Activated naive CD8-positive, alpha-beta T cell treated with anti-CD3 and anti-CD28 coated beads for 36 hours (primary cell): ENCODE results near the gene KANTR. TPM values are rescaled to one million over a fixed set of nuclear protein-coding genes. Genes with fewer than 3 reads are reported as not detected.

Source experiments
- DNase-seq: peaks from one replicate; pipeline ENCODE4 v3.0.0; 2021
- H3K27ac Mint-ChIP-seq: one replicate; pipeline ENCODE4 v1.8.0; 2022; ENCODE audit warnings: mild to moderate bottlenecking, moderate library complexity, mixed read lengths
- H3K27me3 Mint-ChIP-seq: one replicate; pipeline ENCODE4 v1.8.0; 2022; ENCODE audit warnings: mild to moderate bottlenecking, mixed read lengths
- H3K36me3 Mint-ChIP-seq: one replicate; pipeline ENCODE4 v1.8.0; 2021; ENCODE audit warnings: mild to moderate bottlenecking, mixed read lengths
- H3K4me1 Mint-ChIP-seq: one replicate; pipeline ENCODE4 v1.8.0; 2021; ENCODE audit warnings: mixed read lengths
- H3K4me3 Mint-ChIP-seq: one replicate; pipeline ENCODE4 v1.8.0; 2022; ENCODE audit warnings: mild to moderate bottlenecking, moderate library complexity, mixed read lengths
- H3K9me3 Mint-ChIP-seq: one replicate; pipeline ENCODE4 v1.8.0; 2022; ENCODE audit warnings: mixed read lengths
- total RNA-seq, 2 experiments: library from RNA; stranded (reverse); gene quantifications; one replicate each; pipeline ENCODE4 v1.2.3, GENCODE V29; 2021

KANTR gene
- 1 to 10 TPM; 6.3 to 6.4 TPM for total RNA-seq

- H3K4me1 Mint-ChIP-seq, result peaks cover 19% of the 10 kb centered on the region
- peak within 1 kb of the TSS; percentile 91 for H3K4me3 Mint-ChIP-seq
- H3K36me3 Mint-ChIP-seq, result peaks cover 1% of the 10 kb centered on the region
- H3K27me3 Mint-ChIP-seq, result no peaks in the 10 kb centered on the region
- no peaks in the 10 kb centered on the region for H3K9me3 Mint-ChIP-seq
- peak within 1 kb of the TSS; percentile 86 for H3K27ac Mint-ChIP-seq
- peak; percentile 81 for DNase-seq
These were observed at the start of gene KANTR for GRCh38 chrX:53093748-53094581. Gene KANTR, plus strand, starts transcription at chrX:53094142. Its CDS starts 30,131 bp downstream, at chrX:53124273.

GRCh38 chrX:53044995-53045394 is 48.9 kb upstream of the KANTR start:
- Mint-ChIP-seq H3K27me3 (no peaks in the 10 kb centered on the region), H3K9me3 (no peaks in the 10 kb centered on the region), H3K27ac (no peak overlapping the region), H3K4me3 (no peak overlapping the region), H3K36me3 (no peaks in the 10 kb centered on the region), H3K4me1 (peaks cover 5% of the 10 kb centered on the region)
- no peak for DNase-seq

- no peaks in the 10 kb centered on the region for H3K9me3 Mint-ChIP-seq
- H3K4me3 Mint-ChIP-seq, result peak overlapping the region; percentile 47
- peaks cover 5% of the 10 kb centered on the region for H3K4me1 Mint-ChIP-seq
- no peaks in the 10 kb centered on the region for H3K27me3 Mint-ChIP-seq
- no peaks in the 10 kb centered on the region for H3K36me3 Mint-ChIP-seq
- DNase-seq, result no peak
- H3K27ac Mint-ChIP-seq, result no peak overlapping the region
These were observed 46.7 kb upstream of the KANTR start for GRCh38 chrX:53047228-53047627.

GRCh38 chrX:53048169-53049126 is 45.5 kb upstream of the KANTR start, which contains the start of gene GPR173:
Gene GPR173, plus strand, starts transcription at chrX:53048789. Its CDS starts 27,833 bp downstream, at chrX:53076622.
- Mint-ChIP-seq H3K27ac (peak within 1 kb of the TSS; percentile 20), H3K9me3 (no peaks in the 10 kb centered on the region), H3K36me3 (no peaks in the 10 kb centered on the region), H3K4me3 (peak within 1 kb of the TSS; percentile 65), H3K4me1 (peaks cover 5% of the 10 kb centered on the region), H3K27me3 (no peaks in the 10 kb centered on the region)
- no peak for DNase-seq

- no peak overlapping the region for H3K27ac Mint-ChIP-seq
- H3K4me3 Mint-ChIP-seq, result peak overlapping the region; percentile 64
- no peaks in the 10 kb centered on the region for H3K9me3 Mint-ChIP-seq
- H3K36me3 Mint-ChIP-seq, result no peaks in the 10 kb centered on the region
- DNase-seq, result no peak
- H3K27me3 Mint-ChIP-seq, result no peaks in the 10 kb centered on the region
- H3K4me1 Mint-ChIP-seq, result peaks cover 7% of the 10 kb centered on the region
These were observed 44.8 kb upstream of the KANTR start for GRCh38 chrX:53049127-53049517.

GRCh38 chrX:53050841-53051240 is 43.1 kb upstream of the KANTR start:
- DNase-seq, result no peak
- no peaks in the 10 kb centered on the region for H3K36me3 Mint-ChIP-seq
- H3K4me1 Mint-ChIP-seq, result peaks cover 7% of the 10 kb centered on the region
- no peaks in the 10 kb centered on the region for H3K9me3 Mint-ChIP-seq
- H3K4me3 Mint-ChIP-seq, result no peak overlapping the region
- H3K27ac Mint-ChIP-seq, result no peak overlapping the region
- no peaks in the 10 kb centered on the region for H3K27me3 Mint-ChIP-seq

GRCh38 chrX:53055244-53055849 is 38.6 kb upstream of the KANTR start:
- no peak overlapping the region for H3K27ac Mint-ChIP-seq
- no peak overlapping the region for H3K4me3 Mint-ChIP-seq
- DNase-seq, result no peak
- no peaks in the 10 kb centered on the region for H3K36me3 Mint-ChIP-seq
- H3K27me3 Mint-ChIP-seq, result no peaks in the 10 kb centered on the region
- H3K9me3 Mint-ChIP-seq, result no peaks in the 10 kb centered on the region
- H3K4me1 Mint-ChIP-seq, result peaks cover 3% of the 10 kb centered on the region

- H3K36me3 Mint-ChIP-seq, result no peaks in the 10 kb centered on the region
- no peak for DNase-seq
- H3K4me1 Mint-ChIP-seq, result peaks cover 3% of the 10 kb centered on the region
- H3K27ac Mint-ChIP-seq, result no peak overlapping the region
- H3K9me3 Mint-ChIP-seq, result no peaks in the 10 kb centered on the region
- H3K4me3 Mint-ChIP-seq, result no peak overlapping the region
- H3K27me3 Mint-ChIP-seq, result no peaks in the 10 kb centered on the region
These were observed 37.6 kb upstream of the KANTR start for GRCh38 chrX:53056292-53056691.

GRCh38 chrX:53065104-53065503 is 28.8 kb upstream of the KANTR start:
- Mint-ChIP-seq H3K27me3 (no peaks in the 10 kb centered on the region), H3K36me3 (no peaks in the 10 kb centered on the region), H3K4me3 (no peak overlapping the region), H3K27ac (no peak overlapping the region), H3K9me3 (no peaks in the 10 kb centered on the region), H3K4me1 (no peaks in the 10 kb centered on the region)
- DNase-seq, result no peak

GRCh38 chrX:53071064-53071463 is 22.9 kb upstream of the KANTR start:
- Mint-ChIP-seq H3K9me3 (no peaks in the 10 kb centered on the region), H3K27ac (no peak overlapping the region), H3K36me3 (no peaks in the 10 kb centered on the region), H3K4me3 (no peak overlapping the region), H3K4me1 (peaks cover 12% of the 10 kb centered on the region), H3K27me3 (no peaks in the 10 kb centered on the region)
- no peak for DNase-seq

GRCh38 chrX:53071604-53072417 is 22.1 kb upstream of the KANTR start:
- no peaks in the 10 kb centered on the region for H3K36me3 Mint-ChIP-seq
- H3K27ac Mint-ChIP-seq, result peak overlapping the region; percentile 83
- peak; percentile 57 for DNase-seq
- H3K4me1 Mint-ChIP-seq, result peaks cover 12% of the 10 kb centered on the region
- no peaks in the 10 kb centered on the region for H3K9me3 Mint-ChIP-seq
- H3K4me3 Mint-ChIP-seq, result peak overlapping the region; percentile 84
- no peaks in the 10 kb centered on the region for H3K27me3 Mint-ChIP-seq

GRCh38 chrX:53072418-53073114 is 21.4 kb upstream of the KANTR start:
- no peak for DNase-seq
- H3K27ac Mint-ChIP-seq, result peak overlapping the region; percentile 83
- H3K4me1 Mint-ChIP-seq, result peaks cover 12% of the 10 kb centered on the region
- no peaks in the 10 kb centered on the region for H3K36me3 Mint-ChIP-seq
- no peaks in the 10 kb centered on the region for H3K27me3 Mint-ChIP-seq
- no peaks in the 10 kb centered on the region for H3K9me3 Mint-ChIP-seq
- peak overlapping the region; percentile 84 for H3K4me3 Mint-ChIP-seq

- Mint-ChIP-seq H3K36me3 (no peaks in the 10 kb centered on the region), H3K27me3 (no peaks in the 10 kb centered on the region), H3K27ac (peak overlapping the region; percentile 71), H3K9me3 (no peaks in the 10 kb centered on the region), H3K4me3 (no peak overlapping the region), H3K4me1 (peaks cover 12% of the 10 kb centered on the region)
- no peak for DNase-seq
These were observed 20.8 kb upstream of the KANTR start for GRCh38 chrX:53073115-53073586.

- Mint-ChIP-seq H3K27me3 (no peaks in the 10 kb centered on the region), H3K4me1 (peaks cover 12% of the 10 kb centered on the region), H3K36me3 (no peaks in the 10 kb centered on the region), H3K27ac (no peak overlapping the region), H3K9me3 (no peaks in the 10 kb centered on the region), H3K4me3 (no peak overlapping the region)
- no peak for DNase-seq
These were observed 18.9 kb upstream of the KANTR start for GRCh38 chrX:53075011-53075410.
